HFF-Myc (cell line): ENCODE results near the gene DUSP8.

Source experiments
- DNase-seq: peaks from one replicate; pipeline ENCODE4 v3.0.0-alpha.2; 2011; ENCODE audit warnings: low read depth; ENCODE audit errors: extremely low read depth
- H3K4me3 ChIP-seq: replicated peaks from 2 replicates; pipeline ENCODE4 v1.5.1; 2011; ENCODE audit warnings: low read depth, mild to moderate bottlenecking, control low read depth, low read length
- CTCF ChIP-seq: IDR thresholded peaks from 2 replicates; pipeline ENCODE4 v1.5.1; 2012; ENCODE audit warnings: mild to moderate bottlenecking, low read depth, low read length, control low read depth; ENCODE audit errors: missing control alignments

The DUSP8 gene

GRCh38 chr11:1526785-1527184 lies 45.3 kb downstream of the DUSP8 start:
- no peak overlapping the region for H3K4me3 ChIP-seq
- no peak for TF ChIP-seq CTCF
- DNase-seq: no peak

- DNase-seq: no peak
- no peak overlapping the region for H3K4me3 ChIP-seq
- no peak for TF ChIP-seq CTCF
Measured at GRCh38 chr11:1523779-1524178, 48.3 kb downstream of the DUSP8 start.

- no peak for TF ChIP-seq CTCF
- no peak overlapping the region for H3K4me3 ChIP-seq
- no peak for DNase-seq
Measured at GRCh38 chr11:1523077-1523476, 49.0 kb downstream of the DUSP8 start.

GRCh38 chr11:1522081-1522424 lies 50.0 kb downstream of the DUSP8 start:
- no peak for TF ChIP-seq CTCF

GRCh38 chr11:1521382-1522080 lies 50.5 kb downstream of the DUSP8 start:
- no peak for DNase-seq
- H3K4me3 ChIP-seq: no peak overlapping the region

More at GRCh38 chr11:1522081-1522424, 50.0 kb downstream of the DUSP8 start:
- H3K4me3 ChIP-seq: no peak overlapping the region
- DNase-seq: no peak

GRCh38 chr11:1520663-1521267 lies 51.3 kb downstream of the DUSP8 start:
- H3K4me3 ChIP-seq: no peak overlapping the region
- DNase-seq: no peak
- TF ChIP-seq CTCF: no peak

More at GRCh38 chr11:1521382-1522080, 50.5 kb downstream of the DUSP8 start:
- no peak for TF ChIP-seq CTCF
